GM19351 (cell line): ENCODE results near the gene GLMP.

Source experiments
- ATAC-seq: cut with Tn5 transposase; IDR thresholded peaks from one replicate; pipeline ENCODE4 v1.9.1; 2021; ENCODE audit warnings: mild to moderate bottlenecking, moderate library complexity; ENCODE audit not compliant: unreplicated experiment

Gene GLMP

GRCh38 chr1:156251527-156251926 lies 44.0 kb downstream of the GLMP start:
- no peak for ATAC-seq

GRCh38 chr1:156249593-156249992 lies 45.9 kb downstream of the GLMP start:
- no peak for ATAC-seq

- no peak for ATAC-seq
Measured at GRCh38 chr1:156248323-156248683, 47.2 kb downstream of the GLMP start.

GRCh38 chr1:156247460-156248322 lies 47.8 kb downstream of the GLMP start, which contains the start of gene PAQR6:
Gene PAQR6 (minus strand): TSS chr1:156248056. CDS start chr1:156246731, 1,325 bp downstream.
- ATAC-seq, result no peak

- ATAC-seq, result no peak
Measured at GRCh38 chr1:156246781-156247459, 48.6 kb downstream of the GLMP start.

GRCh38 chr1:156246241-156246780 lies 49.2 kb downstream of the GLMP start:
- no peak for ATAC-seq

- no peak for ATAC-seq
Measured at GRCh38 chr1:156245451-156246232, 49.8 kb downstream of the GLMP start.

GRCh38 chr1:156244712-156245111 lies 50.8 kb downstream of the GLMP start:
- no peak for ATAC-seq

GRCh38 chr1:156244126-156244525 lies 51.4 kb downstream of the GLMP start:
- ATAC-seq, result no peak

GRCh38 chr1:156242738-156243137 lies 52.7 kb downstream of the GLMP start:
- no peak for ATAC-seq
